ENCODE measurements around the gene OR5A2. TPM values are rescaled to one million over a fixed set of nuclear protein-coding genes. Genes with fewer than 3 reads are reported as not detected.
A peak's percentile ranks its signal among the peaks of the same experiment; 100 is the strongest.
"Not testable (repeated sequence)": the region's sequence is repeated elsewhere in the genome, so short reads cannot be mapped to it uniquely, and the experiment has no call there.

OR5A2 gene
- total RNA-seq, 2 donors from 2014 or later, result not detected

GRCh38 chr11:59401262-59401552 lies 25.0 kb downstream of the OR5A2 start:
- TF ChIP-seq CTCF (IDR thresholded peaks at IDR 0.05), result no peak

GRCh38 chr11:59400461-59401261 lies 25.6 kb downstream of the OR5A2 start:
- no peak for ATAC-seq (ENCODE audit: insufficient number of reproducible peaks, low FRiP score, low read depth)
- no peaks in the 10 kb centered on the region for H3K27me3 ChIP-seq (replicated peaks; ENCODE audit: insufficient read depth)
- no peaks in the 10 kb centered on the region for H3K9me3 ChIP-seq
- no peaks in the 10 kb centered on the region for H3K4me1 ChIP-seq (ENCODE audit: control insufficient read depth in 1 of 2, low read depth in 2 of 2)
- DNase-seq (ENCODE audit: low spot score), result no peak
- H3K27ac ChIP-seq, result no peak overlapping the region
- no peaks in the 10 kb centered on the region for H3K36me3 ChIP-seq
- H3K4me3 ChIP-seq, result no peak overlapping the region
- TF ChIP-seq CTCF (IDR thresholded peaks at IDR 0.05), result no peak

More at GRCh38 chr11:59401262-59401552, 25.0 kb downstream of the OR5A2 start:
- ATAC-seq (ENCODE audit: insufficient number of reproducible peaks, low FRiP score, low read depth) (no peak), DNase-seq (ENCODE audit: low spot score) (no peak)
- H3K9me3 ChIP-seq, result no peaks in the 10 kb centered on the region
- no peaks in the 10 kb centered on the region for H3K27me3 ChIP-seq (replicated peaks; ENCODE audit: insufficient read depth)
- no peak overlapping the region for H3K4me3 ChIP-seq
- H3K36me3 ChIP-seq, result no peaks in the 10 kb centered on the region
- no peaks in the 10 kb centered on the region for H3K4me1 ChIP-seq (ENCODE audit: control insufficient read depth in 1 of 2, low read depth in 2 of 2)
- no peak overlapping the region for H3K27ac ChIP-seq

- DNase-seq (ENCODE audit: low spot score), result no peak
- Histone ChIP-seq H3K4me3 (no peak overlapping the region), H3K27me3 (replicated peaks; ENCODE audit: insufficient read depth) (no peaks in the 10 kb centered on the region), H3K9me3 (no peaks in the 10 kb centered on the region), H3K36me3 (no peaks in the 10 kb centered on the region), H3K4me1 (ENCODE audit: control insufficient read depth in 1 of 2, low read depth in 2 of 2) (no peaks in the 10 kb centered on the region), H3K27ac (no peak overlapping the region)
- TF ChIP-seq CTCF (IDR thresholded peaks at IDR 0.05), result no peak
- ATAC-seq (ENCODE audit: insufficient number of reproducible peaks, low FRiP score, low read depth), result no peak
These were observed 32.0 kb downstream of the OR5A2 start for GRCh38 chr11:59394186-59394585.

- peak overlapping the region; percentile 18 for H3K4me3 ChIP-seq
- H3K9me3 ChIP-seq, result no peaks in the 10 kb centered on the region
- H3K27me3 ChIP-seq (replicated peaks; ENCODE audit: insufficient read depth), result no peaks in the 10 kb centered on the region
- H3K4me1 ChIP-seq (ENCODE audit: control insufficient read depth in 1 of 2, low read depth in 2 of 2), result no peaks in the 10 kb centered on the region
- no peaks in the 10 kb centered on the region for H3K36me3 ChIP-seq
- ATAC-seq (ENCODE audit: insufficient number of reproducible peaks, low FRiP score, low read depth), result no peak
- H3K27ac ChIP-seq, result no peak overlapping the region
- TF ChIP-seq CTCF (IDR thresholded peaks at IDR 0.05), result no peak
- no peak for DNase-seq (ENCODE audit: low spot score)
These were observed 45.8 kb downstream of the OR5A2 start for GRCh38 chr11:59380263-59381059.

GRCh38 chr11:59372324-59372723 lies 53.9 kb downstream of the OR5A2 start:
- not testable (repeated sequence) for DNase-seq (ENCODE audit: low spot score); H3K4me1 ChIP-seq (ENCODE audit: control insufficient read depth in 1 of 2, low read depth in 2 of 2); H3K27me3 ChIP-seq (replicated peaks; ENCODE audit: insufficient read depth); H3K9me3 ChIP-seq; H3K27ac ChIP-seq; H3K4me3 ChIP-seq; H3K36me3 ChIP-seq; ATAC-seq (ENCODE audit: insufficient number of reproducible peaks, low FRiP score, low read depth)
